Measurements from ENCODE around the gene VPS8. TPM values are rescaled to one million over a fixed set of nuclear protein-coding genes. Genes with fewer than 3 reads are reported as not detected.
A peak's percentile ranks its signal among the peaks of the same experiment; 100 is the strongest.

VPS8 gene
- total and polyA plus RNA-seq, 9 of the 15 experiments (the other 6 are each of a cell fraction or from before 2014, with no cell fraction given): 7.2 to 41.0 (median 28.3) TPM

- DNase-seq (ENCODE audit: extremely low read depth in 1 of 4, low spot score in 3 of 4) (no peak), FAIRE-seq (peak; percentile 32), ATAC-seq (no peak)
- peaks cover 20 to 36% of the 10 kb centered on the region in 2 experiments for H3K27me3 ChIP-seq (ENCODE audit: control insufficient read depth in 2 of 2, insufficient read depth in 2 of 2, low read length in 2 of 2)
- peak; percentile 14 for TF ChIP-seq MEIS2 (IDR thresholded peaks at IDR 0.05; ENCODE audit: partially characterized antibody)
- TF ChIP-seq FOS (IDR thresholded peaks at IDR 0.05; ENCODE audit: extremely low read depth, insufficient read length): no peak
- TF ChIP-seq HSF4 (CRISPR knock-in tag; IDR thresholded peaks at IDR 0.05; ENCODE audit: borderline replicate concordance): no peak
- TF ChIP-seq, protein P1, sequence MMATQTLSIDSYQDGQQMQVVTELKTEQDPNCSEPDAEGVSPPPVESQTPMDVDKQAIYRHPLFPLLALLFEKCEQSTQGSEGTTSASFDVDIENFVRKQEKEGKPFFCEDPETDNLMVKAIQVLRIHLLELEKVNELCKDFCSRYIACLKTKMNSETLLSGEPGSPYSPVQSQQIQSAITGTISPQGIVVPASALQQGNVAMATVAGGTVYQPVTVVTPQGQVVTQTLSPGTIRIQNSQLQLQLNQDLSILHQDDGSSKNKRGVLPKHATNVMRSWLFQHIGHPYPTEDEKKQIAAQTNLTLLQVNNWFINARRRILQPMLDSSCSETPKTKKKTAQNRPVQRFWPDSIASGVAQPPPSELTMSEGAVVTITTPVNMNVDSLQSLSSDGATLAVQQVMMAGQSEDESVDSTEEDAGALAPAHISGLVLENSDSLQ (IDR thresholded peaks at IDR 0.05): 0 out of 2 replicates have a peak, but pooled peaks have one; percentile 6
- no peak for TF ChIP-seq CHD1 (IDR thresholded peaks at IDR 0.05; ENCODE audit: low read length)
- WGBS (ENCODE audit: insufficient coverage, low coverage, missing lambda C conversion rate): 1% methylated on average over 5 of the region's 5 CpGs
- H3K79me2 ChIP-seq (ENCODE audit: control insufficient read depth, insufficient read depth, low read length): no peaks in the 10 kb centered on the region
- H3K4me3 ChIP-seq: no peak overlapping the region
- POLR2A ChIA-PET: interaction anchor here (0.7 kb wide), 1 partner anchor 11 kb away, joined by 3 read pairs; no protein-coding TSS in a partner anchor
- H3K9ac ChIP-seq (ENCODE audit: insufficient read depth in 1 of 2, low read depth in 2 of 2, low read length in 2 of 2): no peak overlapping the region
- intact Hi-C loops (cut with micrococcal nuclease) (loop anchor here (5.0 to 10.0 kb wide), 2 partner anchors 92 to 190 kb away; no protein-coding TSS in a partner anchor), in situ Hi-C loops (cut with MboI) (no loop called here)
- no peaks in the 10 kb centered on the region for H4K20me1 ChIP-seq (replicated peaks; ENCODE audit: control insufficient read depth, insufficient read depth, low read length)
- H3K9me1 ChIP-seq (ENCODE audit: control insufficient read depth, insufficient read depth, low read length): no peaks in the 10 kb centered on the region
- H3K9me3 ChIP-seq (replicated peaks; ENCODE audit: control insufficient read depth, insufficient read depth, low read depth, low read length): no peaks in the 10 kb centered on the region
- no peak overlapping the region for H3K27ac ChIP-seq (ENCODE audit: extremely low read depth, low read depth, low read length)
- no TSS peak for BruUV-seq (replicated peaks)
- no peak overlapping the region for H2AFZ ChIP-seq (ENCODE audit: low read depth, low read length)
- no peak overlapping the region for H3K4me2 ChIP-seq (ENCODE audit: insufficient read depth, low read length)
- H3K36me3 ChIP-seq (ENCODE audit: control insufficient read depth, insufficient read depth, low read length): no peaks in the 10 kb centered on the region
- no peaks in the 10 kb centered on the region; a peak in 1 of 5 replicates for H3K4me1 ChIP-seq (replicated peaks in 1 of 2; ENCODE audit: control insufficient read depth in 2 of 2, insufficient read depth in 2 of 2, low read length in 2 of 2)
- CTCF ChIA-PET (ENCODE audit: low intra/inter-chr PET ratio): no interaction called here
Observed at GRCh38 chr3:185084901-185085300, 272.9 kb downstream of the VPS8 start.

Measured in K562 (cell line).